CD14-positive monocyte (primary cell): ENCODE results near the gene CPNE4. TPM values are rescaled to one million over a fixed set of nuclear protein-coding genes. Genes with fewer than 3 reads are reported as not detected.

ENCODE experiments used
- DNase-seq, 3 donors: peaks; one replicate each; pipeline ENCODE4 v3.0.0-alpha.2; 2011 to 2022
- H2AFZ ChIP-seq: 2 replicates; pipeline ENCODE4 v1.6.0; 2012; ENCODE audit warnings: mild to moderate bottlenecking, low read depth, low read length, inconsistent platforms; ENCODE audit not compliant: insufficient read depth, poor library complexity, severe bottlenecking
- H3K27ac ChIP-seq, 2 donors: 1 replicate in 1 of 2; 2 replicates in 1 of 2; pipeline ENCODE4 v1.5.1; 2012 to 2013; ENCODE audit warnings: low read length in 2 of 2, control low read depth in 1 of 2, inconsistent platforms in 1 of 2, low read depth in 1 of 2, mild to moderate bottlenecking in 1 of 2
- H3K27me3 ChIP-seq, 2 donors: one replicate each; pipeline versions ENCODE4 v1.6.0 to v1.6.1; 2011 to 2013; ENCODE audit warnings: low read length in 2 of 2; ENCODE audit not compliant: control insufficient read depth in 2 of 2, insufficient read depth in 2 of 2
- H3K36me3 ChIP-seq, 2 donors: replicated peaks in 1 of 2; 1 replicate in 1 of 2; 2 replicates in 1 of 2; pipeline versions ENCODE4 v1.5.1 to v1.6.1; 2012 to 2013; ENCODE audit warnings: low read length in 2 of 2, control low read depth in 1 of 2, inconsistent platforms in 1 of 2, mild to moderate bottlenecking in 1 of 2; ENCODE audit not compliant: insufficient read depth in 2 of 2, control insufficient read depth in 1 of 2
- H3K4me1 ChIP-seq, 2 donors: 1 replicate in 1 of 2; 2 replicates in 1 of 2; pipeline versions ENCODE4 v1.5.1 to v1.6.1; 2012 to 2013; ENCODE audit warnings: low read length in 2 of 2, control low read depth in 1 of 2, inconsistent platforms in 1 of 2, mild to moderate bottlenecking in 1 of 2, moderate library complexity in 1 of 2; ENCODE audit not compliant: insufficient read depth in 2 of 2, control insufficient read depth in 1 of 2
- H3K4me2 ChIP-seq: replicated peaks from 2 replicates; pipeline ENCODE3; 2012; ENCODE audit warnings: low read length, moderate library complexity, mild to moderate bottlenecking; ENCODE audit not compliant: poor library complexity, severe bottlenecking; ENCODE audit errors: extremely low read depth
- H3K4me3 ChIP-seq, 3 experiments: fragments of 200-600 bp in 1 of 3; sonication (generic) in 1 of 3; replicated peaks in 1 of 3; 1 replicate in 2 of 3; 2 replicates in 1 of 3; pipeline ENCODE4 v1.5.1; 2011 to 2013; ENCODE audit warnings: low read length in 3 of 3, mild to moderate bottlenecking in 3 of 3, control low read depth in 2 of 3, low read depth in 2 of 3, inconsistent platforms in 1 of 3, moderate library complexity in 1 of 3
- H3K79me2 ChIP-seq: 2 replicates; pipeline ENCODE4 v1.6.0; 2012; ENCODE audit warnings: mild to moderate bottlenecking, control low read depth, inconsistent platforms, low read length, moderate library complexity; ENCODE audit not compliant: insufficient read depth
- H3K9ac ChIP-seq: 2 replicates; pipeline ENCODE4 v1.6.0; 2017; ENCODE audit warnings: low read length, mild to moderate bottlenecking; ENCODE audit not compliant: insufficient read depth, poor library complexity, severe bottlenecking
- H3K9me3 ChIP-seq, 2 donors: replicated peaks in 1 of 2; 1 replicate in 1 of 2; 2 replicates in 1 of 2; pipeline versions ENCODE4 v1.5.1 to v1.6.1; 2012 to 2013; ENCODE audit warnings: low read length in 2 of 2, control low read depth in 1 of 2; ENCODE audit not compliant: control insufficient read depth in 1 of 2, insufficient read depth in 1 of 2
- H4K20me1 ChIP-seq: 2 replicates; pipeline ENCODE4 v1.6.0; 2012; ENCODE audit warnings: mild to moderate bottlenecking, low read length, control low read depth, moderate library complexity; ENCODE audit not compliant: insufficient read depth
- H3K27ac Mint-ChIP-seq, 7 donors: one replicate each; pipeline ENCODE4 v1.8.0; 2020; ENCODE audit warnings: mild to moderate bottlenecking in 7 of 7, mixed read lengths in 7 of 7, moderate library complexity in 6 of 7, inconsistent platforms in 2 of 7
- H3K27me3 Mint-ChIP-seq, 3 donors: one replicate each; pipeline ENCODE4 v1.8.0; 2021 to 2022; ENCODE audit warnings: low read depth in 3 of 3, mild to moderate bottlenecking in 3 of 3, mixed read lengths in 3 of 3, moderate library complexity in 3 of 3, inconsistent platforms in 1 of 3
- H3K36me3 Mint-ChIP-seq, 2 donors: one replicate each; pipeline ENCODE4 v1.8.0; 2020; ENCODE audit warnings: mixed read lengths in 2 of 2, inconsistent platforms in 1 of 2, mild to moderate bottlenecking in 1 of 2
- H3K4me1 Mint-ChIP-seq: one replicate; pipeline ENCODE4 v1.8.0; 2020; ENCODE audit warnings: mild to moderate bottlenecking, mixed read lengths
- H3K4me3 Mint-ChIP-seq, 2 donors: one replicate each; pipeline ENCODE4 v1.8.0; 2020; ENCODE audit warnings: mild to moderate bottlenecking in 2 of 2, mixed read lengths in 2 of 2, moderate library complexity in 1 of 2
- H3K9me3 Mint-ChIP-seq, 7 donors: one replicate each; pipeline ENCODE4 v1.8.0; 2020 to 2022; ENCODE audit warnings: mixed read lengths in 7 of 7, mild to moderate bottlenecking in 6 of 7, moderate library complexity in 6 of 7, inconsistent platforms in 2 of 7
- WGBS: methylation state at CpG from one replicate; pipeline ENCODE4 v1.1.5; 2013; ENCODE audit warnings: missing lambda C conversion rate; ENCODE audit not compliant: insufficient coverage; 5-methylcytosine and 5-hydroxymethylcytosine counted together
- intact Hi-C, 2 donors: fragments of 100-400 bp; cut with micrococcal nuclease; formaldehyde crosslinking; loops; one replicate each; pipeline versions ENCODE4 v1.15.0 to v1.15.1; 2023
- polyA plus RNA-seq, 3 donors: library from polyadenylated mRNA; depleted of rRNA in 1 of 3; unstranded in 2 of 3; stranded (reverse) in 1 of 3; fragments of 300-500 nt in 2 of 3; fragments of >200 nt in 1 of 3; fragmentation: Illumina TruSeq in 2 of 3; gene quantifications; 1 replicate in 2 of 3; 2 replicates in 1 of 3; pipeline ENCODE4 v1.2.3, GENCODE V29; 2012 to 2021
- TF ChIP-seq, protein P1 (sequence below): fragments of 200-600 bp; IDR thresholded peaks from one replicate; pipeline ENCODE4 v1.8.0; 2022; ENCODE audit warnings: antibody characterized with exemption, mild to moderate bottlenecking

The CPNE4 gene
- polyA plus RNA-seq, 3 donors: not detected

DNA sequence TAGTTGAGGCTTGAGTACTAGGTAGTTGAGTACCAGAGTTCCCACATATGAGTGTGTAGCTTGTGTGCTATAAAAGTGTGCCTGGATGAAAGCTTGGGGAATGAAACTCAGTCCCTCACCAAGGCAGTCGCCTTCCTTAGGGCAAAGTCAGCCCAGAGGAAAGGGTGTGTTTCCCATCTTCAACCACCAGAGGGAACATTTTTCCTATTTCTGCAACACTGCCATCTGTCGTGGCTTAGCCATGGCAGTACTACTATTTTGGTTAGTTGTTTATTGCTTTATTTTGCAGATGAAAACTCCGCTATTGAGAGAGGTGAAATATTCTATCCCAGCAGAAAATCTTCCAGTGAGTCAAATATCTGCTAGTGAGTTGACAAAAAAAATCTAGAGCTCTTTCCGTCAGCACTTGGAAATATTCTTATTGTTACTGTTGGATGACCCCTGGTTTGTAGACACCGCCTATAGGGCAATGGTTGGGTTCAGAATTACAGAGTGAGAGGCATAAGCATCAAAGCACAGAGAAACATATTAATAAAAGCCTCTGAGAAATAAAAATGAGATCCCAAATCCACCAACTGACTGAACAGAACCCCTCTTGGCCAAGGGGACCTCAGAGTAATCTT lies 239.9 kb downstream of the CPNE4 start:
- peaks cover 22% of the 10 kb centered on the region for H3K4me1 Mint-ChIP-seq
- no peaks in the 10 kb centered on the region for H3K27me3 ChIP-seq

DNA sequence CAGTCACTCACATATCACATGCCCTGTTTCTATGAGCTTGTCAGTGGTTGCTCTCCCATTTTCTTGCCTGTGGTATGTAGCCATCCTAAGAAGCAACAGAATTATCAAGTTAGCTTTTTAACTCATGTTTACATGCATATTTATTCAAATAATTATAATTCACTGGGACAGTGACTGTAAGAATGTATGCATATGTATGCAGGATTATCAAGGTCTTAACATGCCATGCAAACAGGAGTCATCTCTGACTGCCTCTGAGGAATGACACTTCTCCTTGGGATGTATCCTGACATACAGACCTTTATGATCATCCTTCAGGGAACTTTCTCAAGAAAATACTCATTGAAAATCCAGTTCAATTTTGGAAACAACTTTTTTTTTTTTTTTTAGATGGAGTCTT lies 240.9 kb downstream of the CPNE4 start:
- no peaks in the 10 kb centered on the region for H3K9me3 Mint-ChIP-seq
- H3K9ac ChIP-seq: no peak overlapping the region

More for the DNA sequence above, 239.9 kb downstream of the CPNE4 start:
- peak overlapping the region; percentile 17 for H3K4me2 ChIP-seq
- H3K9ac ChIP-seq: peak overlapping the region; percentile 0
- no peaks in the 10 kb centered on the region for H3K79me2 ChIP-seq
- intact Hi-C loops: loop anchor here (2.0 to 5.0 kb wide), 2 partner anchors 232 to 234 kb away; no protein-coding TSS in a partner anchor
- peaks cover 0 to 1% (median 0%) of the 10 kb centered on the region in 3 donors for H3K27me3 Mint-ChIP-seq
- H3K4me1 ChIP-seq: peaks cover 10 to 11% of the 10 kb centered on the region in 2 donors
- H3K36me3 ChIP-seq: no peaks in the 10 kb centered on the region
- H3K36me3 Mint-ChIP-seq: no peaks in the 10 kb centered on the region
- H3K9me3 ChIP-seq: no peaks in the 10 kb centered on the region
- DNase-seq: peak; percentile 31 to 52 (median 51)
- H3K4me3 ChIP-seq: no peak overlapping the region
- WGBS: no CpG with 5 or more reads among the region's 5 CpGs
- no peaks in the 10 kb centered on the region for H3K9me3 Mint-ChIP-seq
- H3K27ac Mint-ChIP-seq: no peak overlapping the region
- no peak overlapping the region for H3K4me3 Mint-ChIP-seq
- TF ChIP-seq, protein P1, sequence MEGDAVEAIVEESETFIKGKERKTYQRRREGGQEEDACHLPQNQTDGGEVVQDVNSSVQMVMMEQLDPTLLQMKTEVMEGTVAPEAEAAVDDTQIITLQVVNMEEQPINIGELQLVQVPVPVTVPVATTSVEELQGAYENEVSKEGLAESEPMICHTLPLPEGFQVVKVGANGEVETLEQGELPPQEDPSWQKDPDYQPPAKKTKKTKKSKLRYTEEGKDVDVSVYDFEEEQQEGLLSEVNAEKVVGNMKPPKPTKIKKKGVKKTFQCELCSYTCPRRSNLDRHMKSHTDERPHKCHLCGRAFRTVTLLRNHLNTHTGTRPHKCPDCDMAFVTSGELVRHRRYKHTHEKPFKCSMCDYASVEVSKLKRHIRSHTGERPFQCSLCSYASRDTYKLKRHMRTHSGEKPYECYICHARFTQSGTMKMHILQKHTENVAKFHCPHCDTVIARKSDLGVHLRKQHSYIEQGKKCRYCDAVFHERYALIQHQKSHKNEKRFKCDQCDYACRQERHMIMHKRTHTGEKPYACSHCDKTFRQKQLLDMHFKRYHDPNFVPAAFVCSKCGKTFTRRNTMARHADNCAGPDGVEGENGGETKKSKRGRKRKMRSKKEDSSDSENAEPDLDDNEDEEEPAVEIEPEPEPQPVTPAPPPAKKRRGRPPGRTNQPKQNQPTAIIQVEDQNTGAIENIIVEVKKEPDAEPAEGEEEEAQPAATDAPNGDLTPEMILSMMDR: peak; percentile 91
- H3K27ac ChIP-seq: no peak overlapping the region
- H2AFZ ChIP-seq: no peak overlapping the region
- no peaks in the 10 kb centered on the region for H4K20me1 ChIP-seq

More for the DNA sequence above, 240.9 kb downstream of the CPNE4 start:
- H3K79me2 ChIP-seq: no peaks in the 10 kb centered on the region
- no peak overlapping the region for H3K4me3 ChIP-seq
- no peak overlapping the region for H2AFZ ChIP-seq
- intact Hi-C loops: loop anchor here (2.0 to 5.0 kb wide), 2 partner anchors 233 to 235 kb away; no protein-coding TSS in a partner anchor
- no peaks in the 10 kb centered on the region for H3K9me3 ChIP-seq
- H3K4me2 ChIP-seq: no peak overlapping the region
- H3K27me3 Mint-ChIP-seq: peaks cover 0 to 1% (median 0%) of the 10 kb centered on the region in 3 donors
- peaks cover 22% of the 10 kb centered on the region for H3K4me1 Mint-ChIP-seq
- H3K4me1 ChIP-seq: peaks cover 10 to 11% of the 10 kb centered on the region in 2 donors
- no peak overlapping the region for H3K27ac Mint-ChIP-seq
- H3K36me3 Mint-ChIP-seq: no peaks in the 10 kb centered on the region
- no peak overlapping the region for H3K4me3 Mint-ChIP-seq
- no peak for DNase-seq
- no peak overlapping the region for H3K27ac ChIP-seq
- no peaks in the 10 kb centered on the region for H3K27me3 ChIP-seq
- TF ChIP-seq, protein P1: no peak
- no peaks in the 10 kb centered on the region for H3K36me3 ChIP-seq
- no peaks in the 10 kb centered on the region for H4K20me1 ChIP-seq
